Heart left ventricle (tissue), 16 donors: ENCODE measurements around the gene KLF2. TPM values are rescaled to one million over a fixed set of nuclear protein-coding genes. Genes with fewer than 3 reads are reported as not detected.

Source experiments
- ATAC-seq, 4 donors: fragments of 200-7000 bp; cut with Tn5 transposase; one replicate each; pipeline ENCODE4 v1.9.1; 2020 to 2022; ENCODE audit warnings: moderate library complexity in 4 of 4, mild to moderate bottlenecking in 3 of 4, moderate number of reproducible peaks in 1 of 4
- DNase-seq, 5 donors: peaks; one replicate each; pipeline ENCODE4 v3.0.0-alpha.2; 2020
- H3K27ac ChIP-seq, 12 donors: fragments of 200-600 bp; sonication (generic) in 4 of 12; one replicate each; pipeline versions ENCODE4 v1.5.0 to v1.8.0; 2016 to 2022; ENCODE audit warnings: mild to moderate bottlenecking in 2 of 12
- H3K27me3 ChIP-seq, 9 donors: fragments of 200-600 bp; sonication (generic) in 2 of 9; one replicate each; pipeline versions ENCODE4 v1.5.1 to v1.8.0; 2016 to 2022; ENCODE audit warnings: mild to moderate bottlenecking in 3 of 9
- H3K36me3 ChIP-seq, 9 donors: fragments of 200-600 bp; sonication (generic) in 2 of 9; one replicate each; pipeline versions ENCODE4 v1.5.0 to v1.8.0; 2018 to 2022; ENCODE audit warnings: mild to moderate bottlenecking in 2 of 9
- H3K4me1 ChIP-seq, 12 donors: fragments of 200-600 bp; sonication (generic) in 4 of 12; one replicate each; pipeline versions ENCODE4 v1.5.0 to v1.8.0; 2016 to 2022; ENCODE audit warnings: mild to moderate bottlenecking in 3 of 12
- H3K4me3 ChIP-seq, 12 donors: fragments of 200-600 bp; sonication (generic) in 4 of 12; one replicate each; pipeline versions ENCODE4 v1.5.0 to v1.8.0; 2017 to 2022; ENCODE audit warnings: mild to moderate bottlenecking in 9 of 12, moderate library complexity in 4 of 12
- H3K9me3 ChIP-seq, 12 donors: fragments of 200-600 bp; sonication (generic) in 4 of 12; one replicate each; pipeline versions ENCODE4 v1.5.0 to v1.8.0; 2016 to 2022; ENCODE audit warnings: mild to moderate bottlenecking in 1 of 12
- POLR2A ChIP-seq, 2 donors: fragments of 450-650 bp; IDR thresholded peaks; one replicate each; pipeline ENCODE4 v1.6.1; 2017; ENCODE audit warnings: antibody characterized with exemption in 2 of 2, mild to moderate bottlenecking in 2 of 2, moderate library complexity in 2 of 2
- WGBS, 4 donors: extraction: QIAGEN DNeasy Blood & Tissue Kit in 2 of 4; methylation state at CpG; one replicate each; pipeline versions ENCODE4 v1.1.5 to v1.1.7; 2013 to 2018; 5-methylcytosine and 5-hydroxymethylcytosine counted together
- intact Hi-C, 10 donors: fragments of 100-400 bp; cut with DNase I; formaldehyde crosslinking; loops; one replicate each; pipeline versions ENCODE4 v1.11.1 to v1.14.2; 2022
- polyA plus RNA-seq, 2 donors: library from polyadenylated mRNA; stranded (reverse); fragments of 200-250 nt; gene quantifications; one replicate each; pipeline ENCODE4 v1.2.3, GENCODE V29; 2013
- total RNA-seq, 9 donors: library from RNA; depleted of rRNA in 2 of 9; stranded (reverse); fragments of >200 nt in 2 of 9; fragmentation: NEBNext Ultra II Directional in 3 of 9; extraction: Animal tissue kit (Norgen Biotek cat#: 25700) in 3 of 9; gene quantifications; one replicate each; pipeline versions ENCODE4 v1.1.0 to v1.2.4, GENCODE V29; 2016 to 2023
- TF ChIP-seq, protein P1 (sequence below), 12 donors: fragments of 200-600 bp; sonication (generic) in 4 of 12; IDR thresholded peaks; one replicate each; pipeline versions ENCODE4 v1.5.0 to v1.8.0; 2018 to 2022; ENCODE audit warnings: antibody characterized with exemption in 12 of 12, mild to moderate bottlenecking in 5 of 12
- donor health status: ischemic (EF 13 %, LVEDD 7.1; RV severe dilation, severe dysfunction).
- donor health status: healthy with polysubstance abuse.
- donor health status: DM: no; HTN: yes; CAD: no.
- donor health status: DM: no; HTN: no; CAD: no.
- donor health status: ischemic (EF 25% LVEDD 6.9; RV normal size, moderate dysfunction).
- donor health status: ischemic (EF 25% LVEDD 5.7; RV mildly dilated, moderate dysfunction).
- donor health status: healthy.
- donor health status: DM: yes; HTN: yes; CAD: no.
- donor health status: ischemic (EF 35%, LVEDD 5.7; RV mildly dilated, moderate dysfunction).
- donor health status: nonischemic (EF 11% LVEDD 7.7; RV severe dilation, severe dysfunction).
- donor health status: DM: yes; HTN: yes; CAD: no.
- donor health status: PGD.
- donor health status: ischemic (EF 29% LVEDD 5.4; RV normal size, mild dysfunction).
- donor health status: nonischemic (EF 23%, LVEDD 6.1; RV moderate dilation, normal function).

KLF2 gene
- total and polyA plus RNA-seq, 11 donors: 14.4 to 87.2 (median 37.8) TPM

DNA sequence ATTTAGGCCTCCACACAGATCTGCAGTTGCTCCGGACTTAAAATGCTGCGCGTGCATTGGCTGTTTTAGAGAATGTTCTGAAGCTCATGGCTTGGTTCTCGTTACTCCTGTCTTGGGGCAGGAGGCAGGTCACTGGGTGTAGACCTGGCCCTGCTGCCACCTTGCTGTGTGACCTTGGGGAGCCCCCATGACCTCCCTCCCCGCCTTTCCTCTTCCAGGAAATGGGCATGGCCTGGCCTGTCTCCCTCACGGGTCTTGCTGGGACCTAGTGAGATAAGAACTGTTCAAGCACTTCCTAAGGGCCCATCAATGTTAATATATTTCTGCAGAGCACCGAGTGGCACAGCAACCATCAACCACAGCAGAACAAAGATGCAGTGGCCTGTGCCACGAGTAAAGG, 49.4 kb downstream of the KLF2 start:
- H3K4me1 ChIP-seq: peaks cover 0 to 69% (median 40%) of the 10 kb centered on the region in 12 donors
- no peaks in the 10 kb centered on the region for H3K27me3 ChIP-seq
- peak overlapping the region in 2 of 12 donors; percentile 43 to 87 for H3K27ac ChIP-seq
- no peaks in the 10 kb centered on the region for H3K9me3 ChIP-seq
- H3K4me3 ChIP-seq: no peak overlapping the region
- ATAC-seq: no peak
- WGBS, 4 donors: 62 to 71% (median 69%) methylated on average over 7 to 8 of the region's 8 CpGs
- no peak for TF ChIP-seq POLR2A (IDR thresholded peaks at IDR 0.05)
- TF ChIP-seq, protein P1, sequence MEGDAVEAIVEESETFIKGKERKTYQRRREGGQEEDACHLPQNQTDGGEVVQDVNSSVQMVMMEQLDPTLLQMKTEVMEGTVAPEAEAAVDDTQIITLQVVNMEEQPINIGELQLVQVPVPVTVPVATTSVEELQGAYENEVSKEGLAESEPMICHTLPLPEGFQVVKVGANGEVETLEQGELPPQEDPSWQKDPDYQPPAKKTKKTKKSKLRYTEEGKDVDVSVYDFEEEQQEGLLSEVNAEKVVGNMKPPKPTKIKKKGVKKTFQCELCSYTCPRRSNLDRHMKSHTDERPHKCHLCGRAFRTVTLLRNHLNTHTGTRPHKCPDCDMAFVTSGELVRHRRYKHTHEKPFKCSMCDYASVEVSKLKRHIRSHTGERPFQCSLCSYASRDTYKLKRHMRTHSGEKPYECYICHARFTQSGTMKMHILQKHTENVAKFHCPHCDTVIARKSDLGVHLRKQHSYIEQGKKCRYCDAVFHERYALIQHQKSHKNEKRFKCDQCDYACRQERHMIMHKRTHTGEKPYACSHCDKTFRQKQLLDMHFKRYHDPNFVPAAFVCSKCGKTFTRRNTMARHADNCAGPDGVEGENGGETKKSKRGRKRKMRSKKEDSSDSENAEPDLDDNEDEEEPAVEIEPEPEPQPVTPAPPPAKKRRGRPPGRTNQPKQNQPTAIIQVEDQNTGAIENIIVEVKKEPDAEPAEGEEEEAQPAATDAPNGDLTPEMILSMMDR (IDR thresholded peaks at IDR 0.05): no peak
- intact Hi-C loops: loop anchor here in 1 of 10 donors (5.0 kb wide), 1 partner anchor 137 kb away; no protein-coding TSS in a partner anchor
- H3K36me3 ChIP-seq: peaks cover 0 to 55% (median 34%) of the 10 kb centered on the region in 9 donors
- DNase-seq: no peak

DNA sequence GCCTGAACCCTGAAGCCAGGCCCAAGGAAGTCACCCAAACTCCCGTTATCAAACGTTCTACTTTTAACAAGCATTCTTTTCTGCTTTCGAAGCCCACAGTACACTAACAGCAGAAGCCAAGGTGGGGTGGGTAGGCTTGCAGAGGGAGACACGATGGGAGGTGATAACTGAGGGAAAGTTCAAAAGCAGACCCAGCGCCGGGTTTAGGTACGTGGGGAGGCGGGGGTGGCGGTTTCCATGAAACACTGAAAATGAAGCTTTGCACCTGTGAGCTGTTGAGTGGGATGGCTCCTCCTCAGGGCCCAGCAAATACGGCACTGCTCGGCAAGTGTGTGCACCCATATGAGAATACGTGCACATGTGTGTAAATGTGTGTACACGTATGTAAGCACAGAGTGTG, 49.8 kb downstream of the KLF2 start:
- Histone ChIP-seq H3K27me3 (no peaks in the 10 kb centered on the region), H3K4me1 (peaks cover 0 to 64% (median 40%) of the 10 kb centered on the region in 12 donors), H3K27ac (peak overlapping the region in 1 of 12 donors; percentile 87), H3K4me3 (no peak overlapping the region), H3K9me3 (no peaks in the 10 kb centered on the region), H3K36me3 (peaks cover 0 to 55% (median 34%) of the 10 kb centered on the region in 9 donors)
- ATAC-seq (no peak), DNase-seq (peak in 1 of 5 donors; percentile 31)
- 77 to 90% (median 86%) methylated on average over 13 of the region's 13 CpGs for WGBS, 4 donors
- TF ChIP-seq, protein P1 (IDR thresholded peaks at IDR 0.05): no peak
- TF ChIP-seq POLR2A (IDR thresholded peaks at IDR 0.05): no peak
- intact Hi-C loops: loop anchor here in 1 of 10 donors (5.0 kb wide), 1 partner anchor 137 kb away; no protein-coding TSS in a partner anchor

DNA sequence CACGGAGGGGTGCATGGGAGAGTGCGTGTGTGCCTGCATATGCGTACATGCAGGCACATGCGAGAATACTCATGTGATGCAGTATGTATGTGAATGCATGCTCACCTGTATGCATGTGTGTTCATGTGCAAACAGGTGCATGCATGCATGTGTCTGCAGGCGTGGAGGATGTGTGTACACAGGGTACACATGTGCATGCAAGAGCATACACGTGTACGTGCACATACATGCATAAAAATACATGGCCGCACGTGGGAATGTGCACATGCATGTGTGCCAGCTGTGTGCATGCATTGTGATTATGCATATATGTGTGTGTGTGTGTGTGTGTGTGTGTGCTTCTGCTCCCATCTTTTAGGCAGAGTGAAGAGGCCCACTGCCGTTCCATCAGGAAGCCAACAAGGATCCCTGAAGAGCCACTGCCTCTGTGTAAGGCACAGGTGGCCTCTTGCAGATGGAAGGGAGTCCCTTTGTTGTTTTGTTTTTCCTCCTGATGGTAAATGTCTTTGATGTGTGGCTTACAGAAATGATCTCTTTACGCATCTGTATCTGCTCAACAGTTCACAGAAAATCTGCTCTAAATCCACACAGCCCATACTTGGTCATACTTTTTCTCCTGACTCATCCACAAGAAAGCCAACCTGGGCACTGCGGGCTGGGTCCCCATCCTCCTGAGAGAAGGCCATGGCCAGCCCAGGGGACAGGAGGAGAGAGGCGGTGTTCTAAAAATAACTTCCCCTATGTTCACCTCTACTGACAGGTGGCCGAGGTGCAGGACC, 50.7 kb downstream of the KLF2 start:
- Histone ChIP-seq H3K27ac (no peak overlapping the region), H3K4me3 (no peak overlapping the region), H3K27me3 (no peaks in the 10 kb centered on the region), H3K9me3 (no peaks in the 10 kb centered on the region), H3K36me3 (peaks cover 0 to 55% (median 34%) of the 10 kb centered on the region in 9 donors), H3K4me1 (peaks cover 0 to 55% (median 38%) of the 10 kb centered on the region in 12 donors)
- 91 to 94% (median 93%) methylated on average over 13 to 14 of the region's 14 CpGs for WGBS, 4 donors
- ATAC-seq (no peak), DNase-seq (peak in 1 of 5 donors; percentile 14)
- intact Hi-C loops: no loop called here
- TF ChIP-seq, protein P1 (IDR thresholded peaks at IDR 0.05): no peak
- TF ChIP-seq POLR2A (IDR thresholded peaks at IDR 0.05): no peak

DNA sequence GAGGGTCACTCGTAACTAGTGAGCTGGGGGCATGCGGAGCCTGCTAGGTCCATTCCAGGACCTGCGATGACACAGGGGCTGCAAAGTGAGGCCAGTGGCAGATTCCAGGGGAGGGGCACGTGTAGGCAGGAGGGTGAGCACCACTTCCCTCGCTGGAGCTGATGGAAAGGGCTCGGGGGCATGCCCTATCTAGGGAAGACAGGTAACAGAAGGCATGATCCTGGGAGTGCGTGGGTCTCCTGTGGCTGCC, 51.2 kb downstream of the KLF2 start:
- Histone ChIP-seq H3K27ac (peak overlapping the region in 2 of 12 donors; percentile 25 to 36), H3K9me3 (no peaks in the 10 kb centered on the region), H3K4me3 (no peak overlapping the region), H3K27me3 (no peaks in the 10 kb centered on the region), H3K36me3 (peaks cover 0 to 55% (median 34%) of the 10 kb centered on the region in 9 donors), H3K4me1 (peaks cover 0 to 51% (median 36%) of the 10 kb centered on the region in 12 donors)
- WGBS, 4 donors: 76 to 97% (median 80%) methylated on average over 4 to 7 of the region's 7 CpGs
- TF ChIP-seq, protein P1 (IDR thresholded peaks at IDR 0.05): no peak
- TF ChIP-seq POLR2A (IDR thresholded peaks at IDR 0.05): no peak
- intact Hi-C loops: no loop called here
- no peak for ATAC-seq
- DNase-seq: no peak
